Activated CD4-positive, alpha-beta memory T cell treated with anti-CD3 and anti-CD28 coated beads for 36 hours (primary cell): ENCODE data around the gene PARS2. TPM values are rescaled to one million over a fixed set of nuclear protein-coding genes. Genes with fewer than 3 reads are reported as not detected.
A peak's percentile ranks its signal among the peaks of the same experiment; 100 is the strongest.

Source experiments
- CTCF ChIA-PET: fragments of 350-600 bp; sonication (Branson Sonifier 250); formaldehyde crosslinking; loops from one replicate; lab custom pipeline; 2021; ENCODE audit warnings: antibody characterized with exemption, inconsistent platforms; lab: Charles Lee
- POLR2A ChIA-PET: fragments of 350-600 bp; sonication (Branson Sonifier 250); formaldehyde crosslinking; loops from one replicate; lab custom pipeline; 2021; ENCODE audit warnings: antibody characterized with exemption; lab: Charles Lee
- DNase-seq: peaks from one replicate; pipeline ENCODE4 v3.0.0-alpha.2; 2020
- H3K27ac Mint-ChIP-seq: one replicate; pipeline ENCODE4 v1.8.0; 2021; ENCODE audit warnings: mixed read lengths
- H3K27me3 Mint-ChIP-seq: one replicate; pipeline ENCODE4 v1.8.0; 2021; ENCODE audit warnings: mixed read lengths
- H3K36me3 Mint-ChIP-seq: one replicate; pipeline ENCODE4 v1.8.0; 2021; ENCODE audit warnings: mixed read lengths
- H3K4me1 Mint-ChIP-seq: one replicate; pipeline ENCODE4 v1.8.0; 2021; ENCODE audit warnings: low read depth, mixed read lengths
- H3K4me3 Mint-ChIP-seq: one replicate; pipeline ENCODE4 v1.8.0; 2021; ENCODE audit warnings: mild to moderate bottlenecking, mixed read lengths
- H3K9me3 Mint-ChIP-seq: one replicate; pipeline ENCODE4 v1.8.0; 2021; ENCODE audit warnings: mixed read lengths
- intact Hi-C: fragments of 100-400 bp; cut with micrococcal nuclease; formaldehyde crosslinking; loops from one replicate; pipeline ENCODE4 v1.15.1; 2023
- total RNA-seq, 2 experiments: library from RNA; stranded (reverse); gene quantifications; one replicate each; pipeline ENCODE4 v1.2.3, GENCODE V29; 2021

PARS2 gene
- total RNA-seq, 2 experiments from 2014 or later, result 5.6 to 5.7 TPM

DNA sequence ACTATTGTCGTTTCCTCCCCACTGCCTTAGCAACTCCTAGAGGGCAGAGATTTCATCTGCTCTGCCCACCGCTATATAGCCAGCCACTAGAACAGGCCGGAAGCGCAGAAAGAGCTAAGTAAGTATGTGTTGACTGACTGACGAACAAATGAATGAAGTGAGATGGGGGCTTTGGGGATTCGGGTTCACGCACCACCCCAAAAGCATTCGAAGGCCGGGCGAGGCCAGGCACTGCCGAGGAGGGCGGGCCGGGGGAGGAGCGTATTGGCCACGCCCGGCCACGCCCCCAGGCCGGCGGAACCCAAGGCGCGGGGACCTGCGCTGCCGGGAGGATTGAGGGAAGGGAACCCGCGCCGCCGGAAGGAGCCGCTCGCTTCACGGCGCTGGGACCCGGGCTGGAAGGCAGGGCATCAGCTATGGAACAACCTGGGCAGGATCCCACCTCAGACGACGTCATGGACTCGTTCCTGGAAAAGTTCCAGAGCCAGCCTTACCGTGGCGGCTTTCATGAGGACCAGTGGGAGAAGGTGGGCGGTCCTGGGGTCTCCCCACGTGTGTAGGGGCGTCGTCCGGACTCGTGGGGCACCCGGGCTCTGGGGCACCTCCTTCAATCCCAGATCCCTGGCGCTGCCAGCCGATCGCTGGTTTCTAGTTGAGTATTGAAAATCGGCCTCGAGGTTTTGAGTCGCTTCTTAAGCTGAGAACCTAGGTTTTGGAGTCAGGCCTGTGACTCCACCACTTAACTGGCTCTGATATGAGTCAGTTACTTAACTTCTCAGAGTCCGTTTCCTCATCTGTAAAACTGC, 48.6 kb downstream of the PARS2 start, which contains the start of gene TTC4:
TTC4 (plus strand) TSS at position 369 of the 806 bp plus-strand sequence; CDS start at position 417, 48 bp downstream.
- peaks cover 30% of the 10 kb centered on the region for H3K4me1 Mint-ChIP-seq
- ChIA-PET POLR2A (interaction anchor here (0.7 to 2.2 kb wide), 8 partner anchors 15 to 662 kb away, joined by 3 to 23 read pairs (median 4); partner anchors contain the start of genes MRPL37, PARS2, TCEANC2 and TMEM59), CTCF (interaction anchor here (0.8 to 2.0 kb wide), 7 partner anchors 44 to 89 kb away, joined by 3 to 18 read pairs (median 5); partner anchors contain the start of genes PARS2 and TTC22)
- H3K27me3 Mint-ChIP-seq, result no peaks in the 10 kb centered on the region
- peak within 1 kb of the TSS; percentile 92 for H3K27ac Mint-ChIP-seq
- intact Hi-C loops, result loop anchor here (1.0 to 5.0 kb wide), 5 partner anchors 49 to 662 kb away; partner anchors contain the start of genes PARS2, TCEANC2 and TMEM59
- peak within 1 kb of the TSS; percentile 82 for H3K4me3 Mint-ChIP-seq
- H3K36me3 Mint-ChIP-seq, result peaks cover 16% of the 10 kb centered on the region
- peak; percentile 87 for DNase-seq
- H3K9me3 Mint-ChIP-seq, result no peaks in the 10 kb centered on the region

DNA sequence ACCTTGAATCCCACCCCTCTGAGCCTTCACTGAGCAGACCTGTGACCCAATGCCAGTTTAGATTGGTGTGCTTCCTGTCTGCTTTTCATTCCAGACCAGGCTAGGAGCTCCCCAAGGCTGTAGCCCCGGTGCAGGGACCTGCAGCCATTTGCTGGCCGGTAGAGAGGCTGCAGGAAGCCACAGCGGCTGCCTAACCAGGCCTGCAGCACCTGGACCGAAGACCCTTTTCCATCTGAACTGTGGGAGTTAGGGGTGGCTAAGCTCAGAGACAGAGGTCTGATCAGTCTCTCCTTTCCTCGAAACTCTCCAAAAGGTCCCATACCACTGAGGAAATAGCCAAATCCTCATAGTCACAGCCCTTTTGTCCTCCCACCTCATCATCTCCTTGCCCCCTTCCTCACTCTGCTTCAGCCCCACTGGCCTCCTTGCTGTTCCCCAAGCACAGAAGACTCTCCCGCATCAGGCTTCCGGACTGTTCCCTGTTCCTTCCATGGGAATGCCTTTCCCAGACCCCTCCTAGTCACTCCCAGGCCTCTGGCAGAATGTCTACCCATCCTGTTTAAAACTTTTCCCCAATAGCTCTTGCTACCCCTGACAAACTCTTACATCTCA, 49.3 kb downstream of the PARS2 start:
- CTCF ChIA-PET, result interaction anchor here (1.1 to 1.6 kb wide), 3 partner anchors 43 to 87 kb away, joined by 4 to 5 read pairs (median 4); no protein-coding TSS in a partner anchor
- no peak for DNase-seq
- Mint-ChIP-seq H3K27me3 (no peaks in the 10 kb centered on the region), H3K27ac (peak overlapping the region; percentile 92), H3K9me3 (no peaks in the 10 kb centered on the region), H3K36me3 (peaks cover 15% of the 10 kb centered on the region), H3K4me1 (peaks cover 30% of the 10 kb centered on the region), H3K4me3 (peak overlapping the region; percentile 82)
- POLR2A ChIA-PET, result interaction anchor here (1.1 to 2.2 kb wide), 4 partner anchors 51 to 662 kb away, joined by 3 to 23 read pairs (median 6); partner anchors contain the start of genes TCEANC2, TMEM59 and TTC22
- intact Hi-C loops, result loop anchor here (5.0 kb wide), 2 partner anchors 173 to 483 kb away; no protein-coding TSS in a partner anchor

DNA sequence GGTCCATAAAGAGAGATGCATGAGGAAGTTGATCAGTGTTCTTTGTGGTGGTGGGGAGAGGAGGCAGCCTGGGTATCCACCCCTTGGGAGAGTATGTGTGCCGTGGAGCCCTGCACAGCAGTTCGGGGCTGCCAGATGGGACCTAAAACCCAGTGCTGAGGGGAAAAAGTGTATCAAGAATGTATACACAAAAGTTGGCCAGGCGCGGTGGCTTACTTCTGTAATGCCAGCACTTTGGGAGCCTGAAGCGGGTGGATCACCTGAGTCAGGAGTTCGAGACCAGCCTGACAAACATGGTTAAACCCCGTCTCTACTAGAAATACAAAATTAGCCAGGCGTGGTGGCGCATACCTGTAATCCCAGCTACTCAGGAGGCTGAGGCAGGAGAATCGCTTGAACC, 52.8 kb downstream of the PARS2 start:
- Mint-ChIP-seq H3K4me1 (peaks cover 8% of the 10 kb centered on the region), H3K27me3 (peaks cover 6% of the 10 kb centered on the region), H3K4me3 (no peak overlapping the region), H3K27ac (no peak overlapping the region), H3K36me3 (no peaks in the 10 kb centered on the region), H3K9me3 (no peaks in the 10 kb centered on the region)
- CTCF ChIA-PET, result no interaction called here
- DNase-seq, result no peak
- POLR2A ChIA-PET, result no interaction called here
- intact Hi-C loops, result no loop called here

DNA sequence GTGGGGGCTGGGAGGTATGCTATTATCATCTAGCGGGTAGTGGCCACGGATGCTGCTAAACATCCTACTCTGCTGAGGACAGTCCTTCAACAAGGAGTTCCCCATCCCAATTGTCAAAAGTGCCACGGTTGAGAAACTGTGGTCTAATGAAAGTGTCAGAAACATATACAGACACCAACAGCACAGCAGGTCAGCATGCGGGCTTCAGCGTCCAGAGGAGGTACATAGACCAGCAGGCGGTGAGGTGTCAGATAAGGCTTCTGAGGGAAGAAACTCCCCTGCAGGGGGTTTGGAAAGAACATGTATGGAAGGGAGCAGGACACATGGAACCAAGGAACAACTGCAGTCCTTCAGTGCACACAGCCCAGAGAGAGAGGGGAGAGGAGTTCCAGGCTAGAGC, 53.5 kb downstream of the PARS2 start:
- intact Hi-C loops, result no loop called here
- Mint-ChIP-seq H3K27ac (no peak overlapping the region), H3K4me3 (no peak overlapping the region), H3K36me3 (no peaks in the 10 kb centered on the region), H3K27me3 (peaks cover 6% of the 10 kb centered on the region), H3K4me1 (peaks cover 5% of the 10 kb centered on the region), H3K9me3 (no peaks in the 10 kb centered on the region)
- DNase-seq, result no peak
- CTCF ChIA-PET, result no interaction called here
- POLR2A ChIA-PET, result no interaction called here

DNA sequence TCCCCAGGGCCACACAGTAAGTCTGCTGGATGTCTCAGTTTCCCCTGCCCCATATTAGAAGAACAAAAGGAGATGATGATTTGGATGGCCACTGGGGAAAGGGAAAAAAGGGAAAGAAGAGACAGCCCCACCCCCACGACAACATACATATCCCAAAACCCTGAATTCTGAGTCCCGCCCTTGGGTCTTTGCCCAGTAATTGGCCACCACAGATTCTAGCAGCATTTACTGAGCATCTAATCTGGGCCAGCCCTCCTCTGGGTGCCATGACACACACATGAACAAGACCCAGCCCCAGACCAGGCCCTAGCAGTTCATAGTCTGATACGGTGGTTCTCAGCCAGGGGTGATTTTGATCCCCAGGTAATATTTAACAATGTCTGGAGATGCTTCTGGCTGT, 53.9 kb downstream of the PARS2 start:
- intact Hi-C loops, result no loop called here
- Mint-ChIP-seq H3K27ac (no peak overlapping the region), H3K27me3 (peaks cover 6% of the 10 kb centered on the region), H3K4me1 (peaks cover 5% of the 10 kb centered on the region), H3K4me3 (no peak overlapping the region), H3K9me3 (no peaks in the 10 kb centered on the region), H3K36me3 (no peaks in the 10 kb centered on the region)
- ChIA-PET CTCF (no interaction called here), POLR2A (no interaction called here)
- DNase-seq, result no peak

DNA sequence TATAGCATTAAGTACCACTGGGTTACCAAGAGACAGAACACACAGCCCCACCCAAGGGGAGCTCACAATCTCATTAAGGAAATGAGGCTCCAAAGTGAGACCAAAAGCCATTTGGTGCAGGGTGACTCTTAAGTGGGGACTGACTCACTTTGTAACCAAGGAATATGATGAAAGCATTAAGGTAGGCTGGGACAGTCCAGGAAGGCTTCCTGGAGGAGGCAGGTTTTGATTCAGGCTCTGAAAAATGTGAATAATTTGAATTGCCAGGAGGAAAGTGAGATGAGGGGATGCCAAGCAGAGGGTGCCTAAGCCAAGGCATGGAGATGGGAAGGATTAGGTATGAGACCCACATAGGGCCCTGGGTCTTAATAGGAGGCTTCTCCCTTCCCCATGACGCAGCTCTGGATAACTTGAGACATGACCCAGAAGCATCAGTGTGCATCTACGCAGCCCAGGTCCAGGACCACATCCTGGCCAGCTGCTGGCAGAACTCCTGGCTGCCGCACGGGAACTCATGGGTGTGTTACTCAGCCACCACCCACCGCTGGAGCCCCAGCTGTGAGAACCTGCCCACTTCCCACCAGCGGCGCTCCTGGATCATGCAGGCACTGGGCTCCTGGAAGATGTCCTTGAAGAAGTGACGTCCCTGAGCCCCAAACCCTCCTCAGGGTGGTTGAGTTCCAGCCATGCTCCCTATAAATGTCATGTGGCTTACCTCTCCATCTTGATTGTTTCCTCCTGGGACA, 54.6 kb downstream of the PARS2 start:
- no peak overlapping the region for H3K27ac Mint-ChIP-seq
- ChIA-PET CTCF (no interaction called here), POLR2A (no interaction called here)
- H3K36me3 Mint-ChIP-seq, result no peaks in the 10 kb centered on the region
- peaks cover 6% of the 10 kb centered on the region for H3K27me3 Mint-ChIP-seq
- DNase-seq, result no peak
- intact Hi-C loops, result no loop called here
- H3K9me3 Mint-ChIP-seq, result no peaks in the 10 kb centered on the region
- H3K4me3 Mint-ChIP-seq, result no peak overlapping the region
- no peaks in the 10 kb centered on the region for H3K4me1 Mint-ChIP-seq

DNA sequence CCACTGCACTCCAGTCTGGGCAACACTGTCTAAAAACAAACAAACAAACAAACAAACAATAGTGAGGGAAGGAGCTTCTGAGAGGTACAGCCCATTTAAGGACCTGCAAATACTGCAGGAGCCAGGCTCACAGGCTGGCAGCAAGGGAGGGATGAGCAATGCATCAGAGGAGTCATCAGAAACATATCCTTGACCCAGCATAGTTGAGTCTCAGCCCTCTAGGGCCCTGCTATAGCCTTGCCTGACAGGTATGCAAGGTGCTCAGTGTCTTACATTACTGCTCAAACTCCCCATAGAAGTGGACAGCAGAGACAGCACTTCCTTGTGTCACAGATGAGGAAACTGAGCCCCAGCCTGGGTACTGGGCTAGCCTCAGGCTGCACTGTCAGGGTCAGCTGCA, 55.9 kb downstream of the PARS2 start:
- CTCF ChIA-PET, result interaction anchor here (1.3 kb wide), 1 partner anchor 36 kb away, joined by 3 read pairs; no protein-coding TSS in a partner anchor
- POLR2A ChIA-PET, result no interaction called here
- peaks cover 6% of the 10 kb centered on the region for H3K27me3 Mint-ChIP-seq
- H3K36me3 Mint-ChIP-seq, result no peaks in the 10 kb centered on the region
- no peaks in the 10 kb centered on the region for H3K9me3 Mint-ChIP-seq
- no peak overlapping the region for H3K4me3 Mint-ChIP-seq
- intact Hi-C loops, result no loop called here
- H3K27ac Mint-ChIP-seq, result no peak overlapping the region
- no peak for DNase-seq
- H3K4me1 Mint-ChIP-seq, result no peaks in the 10 kb centered on the region

Other genes with a start within 250 kb of the PARS2 start
- 1 to 10 TPM in 1 of 2 experiments, under 1 TPM in 1; 0.99 to 1.1 TPM for gene ACOT11, start 216.3 kb downstream of the PARS2 start, total RNA-seq
- not detected for gene FAM151A, start 141.0 kb downstream of the PARS2 start, total RNA-seq
- gene MROH7, start 122.7 kb downstream of the PARS2 start, total RNA-seq, result under 1 TPM in 1 of 2 experiments, not detected in 1; 0.05 TPM
- gene TTC4, start 48.7 kb downstream of the PARS2 start, total RNA-seq, result 10 to 100 TPM; 32.7 to 33.5 TPM
- 1 to 10 TPM; 4.6 to 5.3 TPM for gene TTC22, start 36.8 kb upstream of the PARS2 start, total RNA-seq
- gene DHCR24, start 122.7 kb upstream of the PARS2 start, total RNA-seq, result 10 to 100 TPM; 72.6 to 75.1 TPM
- not detected for gene TMEM61, start 216.1 kb upstream of the PARS2 start, total RNA-seq
- gene BSND, start 234.4 kb upstream of the PARS2 start, total RNA-seq, result not detected